Bone marrow (tissue), 2 donors: ENCODE data around the gene LAMA5.

Experiments
- DNase-seq, 2 donors: peaks; one replicate each; lab custom pipeline; 2025; lab: John Stamatoyannopoulos, UW

LAMA5 gene

GRCh38 chr20:62404112-62404665 lies 37.1 kb upstream of the LAMA5 start:
- no peak for DNase-seq

- DNase-seq, result no peak
Observed at GRCh38 chr20:62403331-62403730, 36.2 kb upstream of the LAMA5 start.

DNA sequence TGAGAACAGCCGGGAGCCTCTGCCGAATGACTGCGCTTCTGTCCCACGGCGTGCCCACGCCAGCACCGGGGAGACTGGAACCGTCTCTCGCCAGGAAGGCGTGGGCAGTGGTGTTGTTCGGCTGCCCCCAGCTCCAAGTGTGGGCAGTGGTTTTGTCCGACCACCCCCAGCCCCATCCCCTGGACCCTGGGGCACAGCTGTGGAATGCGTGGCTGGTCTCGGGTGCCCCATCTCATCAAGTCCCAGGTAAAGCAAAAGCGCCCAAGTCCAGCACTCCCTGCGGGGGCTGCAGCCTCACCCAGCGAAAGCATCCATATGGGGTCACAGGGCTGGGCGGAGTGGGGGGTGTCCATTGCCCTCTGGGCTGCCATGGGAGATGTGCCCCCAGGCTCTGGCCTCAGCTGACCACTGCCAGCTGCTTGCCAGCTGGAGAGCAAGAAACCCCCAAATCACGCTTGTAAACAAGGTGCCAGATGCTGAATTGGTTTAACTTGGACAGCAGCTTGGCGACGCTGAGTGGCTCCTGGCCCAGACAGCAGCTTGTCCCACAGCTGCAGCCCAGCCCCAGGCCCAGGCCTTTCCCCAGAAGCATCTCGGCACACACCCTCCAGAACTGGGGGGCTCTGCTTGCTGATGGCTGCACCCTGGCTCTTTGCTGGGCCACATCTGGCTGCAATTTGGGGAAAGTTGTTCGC lies 35.5 kb upstream of the LAMA5 start:
- no peak for DNase-seq

DNA sequence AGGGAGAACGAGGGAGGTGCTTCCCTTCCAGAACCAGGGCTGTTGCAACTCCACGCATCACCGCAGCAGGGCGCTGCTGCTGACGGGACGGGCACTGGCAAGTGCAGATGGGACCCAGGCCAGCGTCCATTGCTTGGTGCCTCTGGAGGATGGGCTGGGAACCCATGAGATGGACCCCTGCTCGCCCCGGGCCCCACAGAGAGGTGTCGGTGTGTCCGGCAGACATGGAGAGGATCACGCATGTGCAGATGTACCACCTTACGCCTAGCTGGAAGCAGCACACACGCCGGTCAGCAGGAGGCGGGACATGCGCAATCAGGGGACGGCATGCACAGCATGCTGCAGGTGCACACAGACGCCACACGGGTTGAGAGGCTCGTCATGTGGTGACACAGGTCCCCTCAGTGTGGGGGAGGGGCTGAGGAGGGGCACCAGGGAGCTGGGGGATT lies 34.2 kb upstream of the LAMA5 start:
- DNase-seq, result no peak

DNA sequence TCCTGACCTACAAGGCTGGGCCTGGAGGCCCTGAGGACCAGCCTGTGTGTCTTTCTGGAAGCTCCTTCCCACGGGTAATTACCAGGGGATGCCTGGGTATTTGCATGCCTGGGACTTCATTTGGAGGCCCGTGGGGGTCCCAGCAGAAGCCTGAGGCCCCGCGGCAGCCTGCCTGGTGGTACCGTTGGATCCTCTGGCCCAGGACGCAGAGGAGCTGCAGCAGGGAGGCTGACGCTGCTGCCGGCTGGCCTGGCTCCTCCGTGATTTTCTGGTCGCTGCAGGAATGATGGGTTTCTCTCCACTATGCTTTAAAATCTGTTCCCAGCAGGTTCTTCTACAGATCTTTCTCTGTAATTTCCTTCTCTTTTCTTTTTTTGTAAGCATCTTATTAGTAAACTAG lies 33.4 kb upstream of the LAMA5 start:
- no peak for DNase-seq

GRCh38 chr20:62400021-62400420 lies 32.9 kb upstream of the LAMA5 start:
- DNase-seq, result no peak

GRCh38 chr20:62398120-62398821 lies 31.2 kb upstream of the LAMA5 start:
- DNase-seq, result no peak

- DNase-seq, result no peak
Observed at GRCh38 chr20:62396367-62397239, 29.5 kb upstream of the LAMA5 start.

DNA sequence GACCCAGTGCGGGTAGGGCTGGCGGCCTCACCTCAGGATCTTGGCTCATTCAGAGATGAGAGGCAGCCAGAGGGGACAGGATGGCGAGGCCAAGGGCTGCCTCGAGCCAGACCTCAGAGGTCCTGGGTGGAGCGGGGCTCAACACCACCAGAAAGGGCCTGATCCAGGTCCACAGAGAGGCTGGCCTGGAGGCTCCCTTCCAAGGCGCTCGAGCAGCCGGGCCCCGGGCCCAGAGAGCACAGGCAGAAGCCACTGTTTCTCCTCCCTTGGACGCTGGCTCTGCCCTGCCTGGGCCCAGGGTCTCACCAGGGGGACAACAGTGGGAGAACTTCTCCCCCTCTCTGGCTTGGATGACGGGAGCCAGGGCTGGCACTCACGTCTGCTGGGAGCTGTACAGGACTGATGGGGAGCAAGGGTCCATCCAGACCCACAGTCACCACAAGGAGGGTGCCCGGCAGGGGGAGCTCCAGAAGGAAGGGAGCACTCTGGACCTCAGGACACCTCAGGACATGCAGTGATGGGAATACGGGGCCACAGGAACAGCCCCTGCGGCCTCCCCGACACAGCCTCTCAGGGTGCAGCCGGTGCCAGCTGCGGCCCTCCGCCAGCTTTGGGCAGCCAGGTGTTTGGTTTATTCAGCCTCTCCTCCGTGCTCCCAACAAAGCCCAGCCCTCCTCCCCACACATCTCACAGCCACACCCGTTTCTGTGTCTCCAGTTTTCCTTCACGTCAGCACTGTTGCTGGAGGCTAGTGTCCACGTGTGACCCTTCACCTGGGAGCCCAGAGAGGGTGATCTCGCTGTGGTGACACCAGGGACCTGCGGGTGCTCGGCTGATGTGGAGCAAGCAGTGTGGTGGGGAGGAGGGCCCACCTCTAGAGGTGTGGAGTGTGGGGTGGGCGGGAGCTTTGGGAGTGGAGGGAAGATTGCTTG lies 28.5 kb upstream of the LAMA5 start:
- DNase-seq, result no peak

- no peak for DNase-seq
Observed at GRCh38 chr20:62394248-62395245, 27.4 kb upstream of the LAMA5 start.

DNA sequence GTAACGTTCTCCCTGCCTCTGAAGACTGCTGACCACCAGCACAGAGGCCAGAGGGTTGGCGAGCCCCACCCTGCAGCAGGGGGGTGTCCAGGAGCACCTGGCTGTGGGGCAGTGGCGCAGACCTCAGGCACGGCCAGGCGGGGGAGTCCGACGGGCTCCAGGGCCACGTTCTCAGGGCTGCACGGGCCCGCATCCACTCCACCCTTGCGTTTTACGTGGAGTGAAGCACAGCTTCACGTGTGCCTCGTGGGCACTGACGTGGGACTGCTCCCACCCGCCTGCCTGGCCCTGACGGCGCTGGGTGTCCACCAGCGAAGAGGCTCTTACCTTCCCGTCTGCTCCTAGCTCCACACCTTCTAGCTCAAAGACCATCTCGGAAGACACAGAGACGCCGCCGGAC lies 26.7 kb upstream of the LAMA5 start:
- no peak for DNase-seq

DNA sequence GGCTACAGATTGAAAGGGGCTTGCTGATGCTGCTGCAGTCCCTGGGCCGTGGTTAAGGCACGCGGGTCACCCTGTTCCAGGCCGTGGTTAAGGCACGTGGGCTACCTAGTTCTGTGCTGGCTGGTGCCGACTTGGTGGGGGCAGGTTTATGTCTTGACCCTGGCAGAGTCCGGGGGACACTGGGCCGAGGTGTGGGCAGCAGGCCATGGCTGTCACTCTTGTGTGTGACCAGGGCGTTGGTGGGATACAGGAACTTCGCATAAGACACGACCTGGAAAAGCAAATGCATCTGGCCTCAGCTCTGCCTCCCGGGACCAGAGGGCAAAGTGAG lies 26.2 kb upstream of the LAMA5 start:
- no peak for DNase-seq

DNA sequence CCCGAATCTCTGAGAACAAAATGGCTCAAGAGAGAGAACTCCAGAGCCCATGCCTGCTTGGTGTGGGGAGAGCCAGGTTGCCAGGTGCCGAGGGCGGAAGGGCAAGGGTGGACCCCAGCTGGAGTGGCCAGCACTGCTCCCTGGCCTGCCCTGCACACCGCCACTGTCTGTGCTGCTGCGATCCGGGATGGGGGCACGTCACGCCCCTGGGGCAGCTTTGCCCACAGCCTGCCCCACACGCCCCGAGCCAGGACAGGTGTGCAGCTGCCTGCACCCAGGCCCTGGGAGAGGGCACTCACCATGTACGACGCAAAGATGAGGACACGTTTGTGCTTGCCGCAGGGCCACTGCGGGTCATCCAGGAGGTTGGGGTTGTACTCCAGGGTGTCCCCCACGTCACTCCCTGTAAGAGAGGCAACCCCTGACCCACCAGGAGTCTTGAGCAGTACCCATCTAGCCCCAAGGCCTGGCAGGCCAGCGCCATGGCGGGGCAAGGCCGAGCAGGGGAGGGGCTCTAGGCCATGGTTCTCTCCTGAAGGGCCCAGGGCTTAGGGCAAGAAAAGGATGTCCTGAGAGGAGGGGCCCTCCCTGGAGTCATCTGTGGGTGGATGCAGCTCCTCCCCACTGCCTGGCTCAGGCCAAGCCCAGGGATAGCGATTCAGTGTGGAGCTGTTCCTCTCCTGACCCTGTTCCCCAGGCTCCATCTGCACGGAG lies 25.7 kb upstream of the LAMA5 start:
- no peak for DNase-seq

GRCh38 chr20:62392077-62392418 lies 24.9 kb upstream of the LAMA5 start:
- no peak for DNase-seq

GRCh38 chr20:62391165-62392076 lies 24.3 kb upstream of the LAMA5 start:
- no peak for DNase-seq

- DNase-seq, result no peak
Observed at GRCh38 chr20:62390317-62391164, 23.4 kb upstream of the LAMA5 start.

DNA sequence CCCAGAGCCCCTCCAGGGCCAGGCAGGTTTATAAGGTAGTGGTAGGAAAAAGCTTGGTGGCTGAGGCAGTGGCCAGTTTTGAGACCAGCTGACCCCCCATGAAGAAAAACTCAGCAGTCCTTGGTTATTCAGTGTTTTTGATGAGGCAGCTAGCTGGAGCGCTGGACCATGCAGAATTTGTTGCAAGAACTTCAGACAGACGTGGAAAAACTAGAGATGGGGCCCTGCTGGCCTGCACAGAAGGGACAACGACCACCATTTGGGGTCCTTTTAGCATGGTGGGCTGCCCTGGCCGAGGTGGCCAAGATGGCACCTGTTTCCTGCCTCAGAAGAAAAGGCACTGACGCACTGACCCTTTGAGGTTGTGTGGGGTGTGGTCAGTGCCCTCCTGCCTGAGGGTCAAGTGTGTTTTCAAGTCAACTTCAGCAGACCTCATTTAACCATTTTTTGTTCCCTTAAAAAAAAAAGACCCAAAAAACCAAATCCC lies 22.5 kb upstream of the LAMA5 start:
- no peak for DNase-seq
